NT2/D1 (cell line): ENCODE data around the gene ARL6IP6.

ENCODE experiments used
- SUZ12 ChIP-seq: IDR thresholded peaks from 2 replicates; pipeline ENCODE4 v1.6.1; 2011; ENCODE audit not compliant: insufficient read length, insufficient read depth; ENCODE audit errors: extremely low read depth
- YY1 ChIP-seq: IDR thresholded peaks from 2 replicates; pipeline ENCODE4 v1.6.1; 2011; ENCODE audit not compliant: insufficient read length, insufficient read depth
- ZNF274 ChIP-seq: IDR thresholded peaks from 2 replicates; pipeline ENCODE4 v1.6.1; 2011; ENCODE audit warnings: mild to moderate bottlenecking, low read depth, low read length

- no peak for TF ChIP-seq YY1
- no peak for TF ChIP-seq SUZ12
- TF ChIP-seq ZNF274, result no peak
Observed at GRCh38 chr2:152811916-152812315, 93.5 kb downstream of the ARL6IP6 start.
